Sciatic nerve (tissue), 2 donors: ENCODE measurements around the gene SPEG. TPM values are rescaled to one million over a fixed set of nuclear protein-coding genes. Genes with fewer than 3 reads are reported as not detected.
"Not testable (repeated sequence)": the region's sequence is repeated elsewhere in the genome, so short reads cannot be mapped to it uniquely, and the experiment has no call there.

ENCODE experiments used
- ATAC-seq: fragments of 200-7000 bp; cut with Tn5 transposase; one replicate; pipeline ENCODE4 v1.9.1; 2020; ENCODE audit warnings: mild to moderate bottlenecking, moderate library complexity
- DNase-seq: peaks from one replicate; pipeline ENCODE4 v3.0.0-alpha.2; 2020; ENCODE audit warnings: low spot score
- intact Hi-C: fragments of 100-400 bp; cut with DNase I; formaldehyde crosslinking; loops from one replicate; pipeline ENCODE4 v1.14.2; 2022
- total RNA-seq: library from RNA; stranded (reverse); fragmentation: NEBNext Ultra II Directional; extraction: Animal tissue kit (Norgen Biotek cat#: 25700); gene quantifications from one replicate; pipeline ENCODE4 v1.2.1, GENCODE V29; 2021
- donor health status: DM: no; HTN: no; CAD: no.
- donor health status: DM: no; HTN: no; CAD: no.

The SPEG gene
- total RNA-seq = 7.2 TPM

- DNase-seq = no peak
- intact Hi-C loops = no loop called here
- ATAC-seq = peak; percentile 29
Measured at GRCh38 chr2:219434718-219435525, at the start of gene SPEG. SPEG (plus strand) TSS chr2:219434843; CDS start chr2:219434978, 135 bp downstream.

GRCh38 chr2:219384859-219385258 is 49.8 kb upstream of the SPEG start:
- intact Hi-C loops = loop anchor here (10.0 kb wide), 1 partner anchor 80 kb away; the partner anchor contains the start of gene PTPRN
- DNase-seq (no peak), ATAC-seq (no peak)

- ATAC-seq (no peak), DNase-seq (no peak)
- intact Hi-C loops = loop anchor here (10.0 kb wide), 1 partner anchor 81 kb away; the partner anchor contains the start of gene PTPRN
Measured at GRCh38 chr2:219385958-219386520, 48.6 kb upstream of the SPEG start.

GRCh38 chr2:219386532-219387280 is 47.9 kb upstream of the SPEG start:
- ATAC-seq (no peak), DNase-seq (no peak)
- intact Hi-C loops = loop anchor here (10.0 kb wide), 1 partner anchor 82 kb away; the partner anchor contains the start of gene PTPRN

GRCh38 chr2:219387306-219388120 is 47.1 kb upstream of the SPEG start, which contains the start of gene DNPEP:
DNPEP (minus strand) TSS chr2:219387912; CDS start chr2:219387794, 118 bp downstream.
- peak; percentile 80 for ATAC-seq
- intact Hi-C loops = loop anchor here (10.0 kb wide), 1 partner anchor 83 kb away; the partner anchor contains the start of gene PTPRN
- DNase-seq = peak; percentile 98

- intact Hi-C loops = loop anchor here (10.0 kb wide), 1 partner anchor 84 kb away; the partner anchor contains the start of gene PTPRN
Measured at GRCh38 chr2:219388121-219388906, 46.3 kb upstream of the SPEG start.

GRCh38 chr2:219388907-219389156 is 45.8 kb upstream of the SPEG start:
- no peak for ATAC-seq
- DNase-seq = no peak
- intact Hi-C loops = loop anchor here (10.0 kb wide), 1 partner anchor 84 kb away; the partner anchor contains the start of gene PTPRN

More at GRCh38 chr2:219388121-219388906, 46.3 kb upstream of the SPEG start:
- DNase-seq = peak; percentile 99
- ATAC-seq = peak; percentile 90

GRCh38 chr2:219392754-219393153 is 41.9 kb upstream of the SPEG start:
- no peak for ATAC-seq
- intact Hi-C loops = no loop called here
- DNase-seq = no peak

GRCh38 chr2:219395056-219395455 is 39.6 kb upstream of the SPEG start:
- DNase-seq, ATAC-seq, intact Hi-C loops: not testable (repeated sequence)

- DNase-seq (no peak), ATAC-seq (no peak)
- intact Hi-C loops = no loop called here
Measured at GRCh38 chr2:219395609-219396008, 39.0 kb upstream of the SPEG start.

- ATAC-seq = no peak
- no peak for DNase-seq
- intact Hi-C loops = no loop called here
Measured at GRCh38 chr2:219396863-219397457, 37.7 kb upstream of the SPEG start.

- intact Hi-C loops = no loop called here
- ATAC-seq = no peak
- no peak for DNase-seq
Measured at GRCh38 chr2:219398721-219399363, 35.8 kb upstream of the SPEG start.

- no peak for DNase-seq
- intact Hi-C loops = loop anchor here (5.0 kb wide), 1 partner anchor 132 kb away; no protein-coding TSS in a partner anchor
- no peak for ATAC-seq
Measured at GRCh38 chr2:219399716-219400478, 34.7 kb upstream of the SPEG start.

- DNase-seq (no peak), ATAC-seq (no peak)
- intact Hi-C loops = loop anchor here (5.0 kb wide), 1 partner anchor 132 kb away; no protein-coding TSS in a partner anchor
Measured at GRCh38 chr2:219400562-219400961, 34.1 kb upstream of the SPEG start.

GRCh38 chr2:219401606-219402005 is 33.0 kb upstream of the SPEG start:
- intact Hi-C loops = loop anchor here (5.0 kb wide), 1 partner anchor 131 kb away; no protein-coding TSS in a partner anchor

More at GRCh38 chr2:219401606-219402005, 33.0 kb upstream of the SPEG start:
- DNase-seq (no peak), ATAC-seq (no peak)
